HepG2 (cell line): ENCODE results near the gene BMP2K. TPM values are rescaled to one million over a fixed set of nuclear protein-coding genes. Genes with fewer than 3 reads are reported as not detected.
A peak's percentile ranks its signal among the peaks of the same experiment; 100 is the strongest.

ENCODE experiments used
- FOXP1 ChIP-seq, 2 experiments: fragments of 450-650 bp in 1 of 2; IDR thresholded peaks; 2 replicates each; pipeline ENCODE4 v1.6.1; 2017 to 2018; ENCODE audit warnings: antibody characterized with exemption in 1 of 2
- FUBP1 ChIP-seq: sonication (generic); formaldehyde crosslinking; IDR thresholded peaks from 2 replicates; pipeline ENCODE4 v1.5.1; 2020; ENCODE audit warnings: missing genetic modification reagents, mild to moderate bottlenecking, borderline replicate concordance
- HINFP ChIP-seq: sonication (generic); formaldehyde crosslinking; IDR thresholded peaks from 2 replicates; pipeline ENCODE4 v1.4.0; 2020; ENCODE audit warnings: low read depth, mild to moderate bottlenecking, missing genetic modification reagents
- HIVEP1 ChIP-seq: sonication (generic); formaldehyde crosslinking; IDR thresholded peaks from 2 replicates; pipeline ENCODE4 v1.4.0; 2020; ENCODE audit warnings: mild to moderate bottlenecking, missing genetic modification reagents
- HMGA1 ChIP-seq: sonication (generic); formaldehyde crosslinking; conservative IDR thresholded peaks from 2 replicates; pipeline ENCODE4 v1.4.0; 2020; ENCODE audit warnings: missing genetic modification reagents
- HMGXB4 ChIP-seq, 2 experiments: sonication (generic) in 1 of 2; formaldehyde crosslinking in 1 of 2; IDR thresholded peaks; 2 replicates each; pipeline versions ENCODE4 v1.4.0 to v1.6.1; 2018 to 2020; ENCODE audit warnings: missing genetic modification reagents in 2 of 2, borderline replicate concordance in 1 of 2, low read depth in 1 of 2, mild to moderate bottlenecking in 1 of 2, missing biosample characterization in 1 of 2
- ISL2 ChIP-seq: sonication (generic); formaldehyde crosslinking; IDR thresholded peaks from 2 replicates; pipeline ENCODE4 v1.5.0; 2020; ENCODE audit warnings: missing genetic modification reagents
- KLF16 ChIP-seq, 2 experiments: sonication (generic) in 1 of 2; formaldehyde crosslinking in 1 of 2; IDR thresholded peaks; 2 replicates each; pipeline versions ENCODE4 v1.6.1 to v1.8.0; 2016 to 2023; ENCODE audit warnings: missing genetic modification reagents in 2 of 2, missing compliant biosample characterization in 1 of 2
- MAF1 ChIP-seq: sonication (generic); formaldehyde crosslinking; IDR thresholded peaks from 2 replicates; pipeline ENCODE4 v1.5.0; 2020; ENCODE audit warnings: missing genetic modification reagents, borderline replicate concordance
- MAX ChIP-seq: IDR thresholded peaks from 2 replicates; pipeline ENCODE4 v1.6.1; 2012; ENCODE audit warnings: inconsistent platforms
- MIER3 ChIP-seq: IDR thresholded peaks from 2 replicates; pipeline ENCODE4 v1.6.1; 2016; ENCODE audit warnings: missing compliant biosample characterization, borderline replicate concordance
- MLLT10 ChIP-seq: sonication (generic); formaldehyde crosslinking; IDR thresholded peaks from 2 replicates; pipeline ENCODE4 v1.4.0; 2020; ENCODE audit warnings: missing genetic modification reagents
- PAWR ChIP-seq: sonication (generic); formaldehyde crosslinking; IDR thresholded peaks from 2 replicates; pipeline ENCODE4 v1.4.0; 2020; ENCODE audit warnings: missing genetic modification reagents, mild to moderate bottlenecking, borderline replicate concordance
- RCOR2 ChIP-seq: IDR thresholded peaks from 2 replicates; pipeline ENCODE4 v1.6.1; 2016; ENCODE audit warnings: missing biosample characterization, missing genetic modification reagents
- TSC22D2 ChIP-seq: sonication (generic); formaldehyde crosslinking; IDR thresholded peaks from 2 replicates; pipeline ENCODE4 v1.5.1; 2020; ENCODE audit warnings: missing genetic modification reagents, mild to moderate bottlenecking, borderline replicate concordance
- ZBTB33 ChIP-seq: sonication (generic); formaldehyde crosslinking; IDR thresholded peaks from 2 replicates; pipeline ENCODE4 v1.4.0; 2020; ENCODE audit warnings: missing genetic modification reagents
- ZBTB7B ChIP-seq: sonication (generic); formaldehyde crosslinking; IDR thresholded peaks from 2 replicates; pipeline ENCODE4 v1.4.0; 2020; ENCODE audit warnings: missing genetic modification reagents
- ZNF121 ChIP-seq: sonication (generic); formaldehyde crosslinking; IDR thresholded peaks from 2 replicates; pipeline ENCODE4 v1.5.0; 2020; ENCODE audit warnings: mild to moderate bottlenecking, missing genetic modification reagents
- ZNF333 ChIP-seq: sonication (generic); formaldehyde crosslinking; IDR thresholded peaks from 2 replicates; pipeline ENCODE4 v1.4.0; 2020; ENCODE audit warnings: mild to moderate bottlenecking, missing genetic modification reagents, borderline replicate concordance
- ZNF572 ChIP-seq: sonication (generic); formaldehyde crosslinking; IDR thresholded peaks from 2 replicates; pipeline ENCODE4 v1.5.1; 2020; ENCODE audit warnings: mild to moderate bottlenecking, missing genetic modification reagents
- ZNF7 ChIP-seq: IDR thresholded peaks from 2 replicates; pipeline ENCODE4 v1.6.1; 2016; ENCODE audit warnings: missing biosample characterization, missing genetic modification reagents
- ZNF75D ChIP-seq: sonication (generic); formaldehyde crosslinking; IDR thresholded peaks from 2 replicates; pipeline ENCODE4 v1.8.1; 2023; ENCODE audit warnings: missing genetic modification reagents, mild to moderate bottlenecking, borderline replicate concordance
- polyA plus RNA-seq, 8 experiments: library from polyadenylated mRNA; depleted of rRNA in 3 of 8; stranded (reverse) in 7 of 8; unstranded in 1 of 8; fragments of >200 nt; fragmentation: Illumina TruSeq in 4 of 8; extraction: Trizol in 4 of 8; gene quantifications; 2 replicates each; pipeline versions ENCODE4 v1.2.1 to v1.2.3, GENCODE V29; 2011 to 2016; ENCODE audit warnings: low read depth in 4 of 8, missing spikeins in 1 of 8, mixed read lengths in 1 of 8; ENCODE audit not compliant: insufficient read depth in 1 of 8
- total RNA-seq, 5 experiments: library from RNA; depleted of rRNA; stranded (reverse); fragments of >200 nt; fragmentation: Illumina TruSeq; extraction: Trizol; gene quantifications; 2 replicates each; pipeline ENCODE4 v1.2.3, GENCODE V29; 2016; ENCODE audit warnings: low read depth in 1 of 5
- TF ChIP-seq, protein P1 (sequence below): sonication (generic); formaldehyde crosslinking; IDR thresholded peaks from 2 replicates; pipeline ENCODE4 v1.5.0; 2020; ENCODE audit warnings: missing genetic modification reagents, mild to moderate bottlenecking, borderline replicate concordance

The BMP2K gene
- total and polyA plus RNA-seq, 2 of the 13 experiments (the other 11 are each of a cell fraction or from before 2014, with no cell fraction given), result 8.6 to 15.2 TPM

DNA sequence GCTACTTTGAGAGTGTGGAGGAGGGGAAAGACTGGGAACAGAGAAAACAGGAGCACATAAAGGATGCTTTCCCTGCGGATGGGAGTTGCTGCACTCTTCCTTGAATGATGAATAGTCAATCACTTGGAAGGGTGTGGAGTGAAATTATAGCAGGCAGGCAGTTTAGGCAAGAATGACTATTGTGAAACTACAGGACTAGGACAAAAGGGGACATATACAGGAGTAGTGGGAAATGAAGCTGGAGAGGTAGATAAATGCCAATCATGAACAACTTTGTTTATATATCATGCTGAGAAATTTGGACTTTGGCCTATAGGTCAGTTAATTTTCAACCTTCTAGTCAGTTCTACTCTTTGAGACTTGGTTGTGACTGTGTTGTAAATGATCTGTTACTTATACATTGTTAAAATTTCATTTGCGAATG is 86.2 kb downstream of the BMP2K start (continued):
- TF ChIP-seq MLLT10 (CRISPR knock-in tag) (no peak), MAF1 (CRISPR knock-in tag) (no peak), MIER3 (CRISPR knock-in tag) (peak; percentile 72), KLF16 (CRISPR knock-in tag; IDR thresholded peaks at IDR 0.05) (peak in 1 of 2 experiments; percentile 42; a peak in 1 of 4 replicates), TSC22D2 (CRISPR knock-in tag) (no peak), HMGA1 (no peak), ZNF333 (no peak), FOXP1 (IDR thresholded peaks at IDR 0.05) (peak; percentile 47; the same call in 1 of the 2 replicates), FOXP1 (CRISPR knock-in tag; IDR thresholded peaks at IDR 0.05) (peak; percentile 57; the same call in 1 of the 2 replicates), MAX (no peak), ZNF121 (CRISPR knock-in tag) (no peak), HMGXB4 (CRISPR knock-in tag; IDR thresholded peaks at IDR 0.05; ENCODE audit: borderline replicate concordance in 1 of 2, low read depth in 1 of 2) (0 out of 4 replicates have a peak, but pooled peaks of 1 of the 2 experiments have one; percentile 24), ISL2 (0 out of 2 replicates have a peak, but pooled peaks have one; percentile 46), ZNF572 (CRISPR knock-in tag) (no peak), HIVEP1 (no peak), RCOR2 (CRISPR knock-in tag) (peak; percentile 83), ZBTB33 (CRISPR knock-in tag) (peak; percentile 73), ZBTB7B (CRISPR knock-in tag) (peak; percentile 57), ZNF75D (CRISPR knock-in tag) (no peak), HINFP (CRISPR knock-in tag) (no peak), PAWR (CRISPR knock-in tag) (no peak), FUBP1 (CRISPR knock-in tag) (no peak), ZNF7 (CRISPR knock-in tag) (peak; percentile 93)
- TF ChIP-seq, protein P1, sequence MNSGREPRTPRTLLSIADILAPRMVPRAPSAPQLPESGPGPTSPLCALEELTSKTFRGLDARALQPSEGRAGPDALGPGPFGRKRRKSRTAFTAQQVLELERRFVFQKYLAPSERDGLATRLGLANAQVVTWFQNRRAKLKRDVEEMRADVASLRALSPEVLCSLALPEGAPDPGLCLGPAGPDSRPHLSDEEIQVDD (CRISPR knock-in tag), result no peak
